Measurements from ENCODE around the gene FAN1. TPM values are rescaled to one million over a fixed set of nuclear protein-coding genes. Genes with fewer than 3 reads are reported as not detected.

Gene FAN1
- total and polyA plus RNA-seq, 7 experiments from 2014 or later = 9.6 to 29.5 (median 25.6) TPM

DNA sequence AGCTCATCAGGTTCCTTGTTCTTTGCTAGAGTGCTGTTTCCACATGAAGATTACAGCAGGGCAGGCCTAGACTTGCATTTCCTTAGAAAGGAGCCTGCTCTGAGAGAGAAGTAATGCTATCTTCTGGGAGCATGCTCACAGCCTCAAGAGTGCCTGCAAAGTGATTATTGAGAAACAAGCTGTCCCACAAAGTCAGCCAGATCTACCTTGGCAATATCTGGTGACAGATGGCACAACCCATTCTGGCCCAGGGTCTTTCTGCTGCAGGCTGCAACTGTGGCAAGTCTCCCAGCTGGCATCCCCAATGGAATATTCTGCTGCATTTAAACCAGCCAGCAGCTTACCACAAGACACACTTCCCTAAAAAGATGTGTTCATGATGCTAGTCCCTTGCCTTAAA, 58.4 kb downstream of the FAN1 start:
- Mint-ChIP-seq H3K36me3 (peaks cover 18 to 56% (median 30%) of the 10 kb centered on the region in 5 donors), H3K27ac (peak overlapping the region in 6 of 9 donors; percentile 43 to 80 (median 72)), H3K4me1 (peaks cover 8 to 44% (median 36%) of the 10 kb centered on the region in 7 donors), H3K27me3 (no peaks in the 10 kb centered on the region), H3K4me3 (peak overlapping the region in 1 of 10 donors; percentile 36), H3K9me3 (no peaks in the 10 kb centered on the region)
- intact Hi-C loops (cut with micrococcal nuclease) = loop anchor here in 1 of 2 donors (5.0 kb wide), 2 partner anchors 50 to 165 kb away; no protein-coding TSS in a partner anchor
- POLR2A ChIA-PET = interaction anchor here (1.2 kb wide), 1 partner anchor 23 kb away, joined by 3 read pairs; no protein-coding TSS in a partner anchor
- Histone ChIP-seq H3K4me3 (ENCODE audit: low read length) (no peak overlapping the region), H3K9me3 (ENCODE audit: control insufficient read depth in 2 of 3, low read length in 3 of 3) (no peaks in the 10 kb centered on the region), H3K27ac (ENCODE audit: low read depth, low read length) (no peak overlapping the region), H3K27me3 (ENCODE audit: control insufficient read depth in 2 of 2, insufficient read depth in 2 of 2, low read length in 2 of 2) (no peaks in the 10 kb centered on the region), H3K36me3 (ENCODE audit: control insufficient read depth in 2 of 3, insufficient read depth in 3 of 3, low read length in 3 of 3) (peaks cover 10 to 42% (median 18%) of the 10 kb centered on the region in 3 experiments), H3K4me1 (ENCODE audit: control insufficient read depth in 2 of 2, insufficient read depth in 2 of 2, low read length in 2 of 2) (peaks cover 0 to 8% of the 10 kb centered on the region in 2 donors)
- DNase-seq = no peak
- ATAC-seq = no peak
- CTCF ChIA-PET = no interaction called here

GRCh38 chr15:30962659-30963058, 58.9 kb downstream of the FAN1 start:
- H3K27ac Mint-ChIP-seq = peak overlapping the region in 8 of 9 donors; percentile 30 to 86 (median 68)
- Histone ChIP-seq H3K9me3 (ENCODE audit: control insufficient read depth in 2 of 3, low read length in 3 of 3) (no peaks in the 10 kb centered on the region), H3K36me3 (ENCODE audit: control insufficient read depth in 2 of 3, insufficient read depth in 3 of 3, low read length in 3 of 3) (peaks cover 13 to 37% (median 14%) of the 10 kb centered on the region in 3 experiments), H3K27me3 (ENCODE audit: control insufficient read depth in 2 of 2, insufficient read depth in 2 of 2, low read length in 2 of 2) (no peaks in the 10 kb centered on the region), H3K4me1 (ENCODE audit: control insufficient read depth in 2 of 2, insufficient read depth in 2 of 2, low read length in 2 of 2) (peaks cover 0 to 8% of the 10 kb centered on the region in 2 donors), H3K27ac (ENCODE audit: low read depth, low read length) (no peak overlapping the region), H3K4me3 (ENCODE audit: low read length) (no peak overlapping the region)
- intact Hi-C loops (cut with micrococcal nuclease) = loop anchor here in 1 of 2 donors (5.0 kb wide), 2 partner anchors 50 to 165 kb away; no protein-coding TSS in a partner anchor
- DNase-seq (peak in 5 of 9 donors; percentile 7 to 28 (median 19)), ATAC-seq (peak; percentile 24)
- H3K4me1 Mint-ChIP-seq = peaks cover 8 to 44% (median 36%) of the 10 kb centered on the region in 7 donors
- POLR2A ChIA-PET = no interaction called here
- H3K4me3 Mint-ChIP-seq = peak overlapping the region in 8 of 10 donors; percentile 27 to 62 (median 42)
- no peaks in the 10 kb centered on the region for H3K27me3 Mint-ChIP-seq
- H3K36me3 Mint-ChIP-seq = peaks cover 15 to 50% (median 27%) of the 10 kb centered on the region in 5 donors
- no peaks in the 10 kb centered on the region for H3K9me3 Mint-ChIP-seq
- CTCF ChIA-PET = interaction anchor here (1.6 kb wide), 1 partner anchor 528 kb away, joined by 5 read pairs; no protein-coding TSS in a partner anchor

DNA sequence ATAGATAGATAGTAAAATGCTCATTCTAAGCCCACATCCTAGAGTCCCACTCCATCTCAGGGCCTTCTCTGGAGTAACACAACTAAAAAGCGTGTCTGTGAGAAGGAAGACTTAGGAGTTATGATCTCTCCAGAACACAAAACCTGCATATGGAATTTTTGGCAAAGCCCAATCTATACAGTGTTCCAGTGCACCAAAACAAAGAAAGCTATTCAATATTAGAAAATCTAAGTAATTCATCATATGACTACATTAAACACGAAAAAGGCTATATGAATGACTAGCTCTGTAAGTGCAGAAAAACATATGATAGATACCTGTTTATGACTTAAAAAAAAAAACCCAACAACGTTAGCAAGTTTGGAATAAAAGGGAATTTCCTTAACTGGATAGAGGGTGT, 60.0 kb downstream of the FAN1 start:
- H3K4me1 Mint-ChIP-seq = peaks cover 10 to 46% (median 40%) of the 10 kb centered on the region in 7 donors
- DNase-seq = no peak
- H3K27ac Mint-ChIP-seq = peak overlapping the region in 5 of 9 donors; percentile 21 to 70 (median 54)
- peaks cover 6 to 27% (median 8%) of the 10 kb centered on the region in 3 experiments for H3K36me3 ChIP-seq (ENCODE audit: control insufficient read depth in 2 of 3, insufficient read depth in 3 of 3, low read length in 3 of 3)
- H3K9me3 Mint-ChIP-seq = no peaks in the 10 kb centered on the region
- ATAC-seq = no peak
- peaks cover 9 to 44% (median 20%) of the 10 kb centered on the region in 5 donors for H3K36me3 Mint-ChIP-seq
- intact Hi-C loops (cut with micrococcal nuclease) = loop anchor here in 1 of 2 donors (2.0 to 5.0 kb wide), 3 partner anchors 15 to 164 kb away; no protein-coding TSS in a partner anchor
- peaks cover 0 to 8% of the 10 kb centered on the region in 2 donors for H3K4me1 ChIP-seq (ENCODE audit: control insufficient read depth in 2 of 2, insufficient read depth in 2 of 2, low read length in 2 of 2)
- ChIA-PET CTCF (interaction anchor here (1.6 kb wide), 1 partner anchor 527 kb away, joined by 5 read pairs; no protein-coding TSS in a partner anchor), POLR2A (interaction anchor here (0.7 kb wide), 1 partner anchor 57 kb away, joined by 3 read pairs; no protein-coding TSS in a partner anchor)
- no peak overlapping the region for H3K4me3 ChIP-seq (ENCODE audit: low read length)
- peak overlapping the region in 2 of 10 donors; percentile 35 to 62 for H3K4me3 Mint-ChIP-seq
- no peak overlapping the region for H3K27ac ChIP-seq (ENCODE audit: low read depth, low read length)
- H3K27me3 Mint-ChIP-seq = no peaks in the 10 kb centered on the region
- no peaks in the 10 kb centered on the region for H3K27me3 ChIP-seq (ENCODE audit: control insufficient read depth in 2 of 2, insufficient read depth in 2 of 2, low read length in 2 of 2)
- no peaks in the 10 kb centered on the region for H3K9me3 ChIP-seq (ENCODE audit: control insufficient read depth in 2 of 3, low read length in 3 of 3)

DNA sequence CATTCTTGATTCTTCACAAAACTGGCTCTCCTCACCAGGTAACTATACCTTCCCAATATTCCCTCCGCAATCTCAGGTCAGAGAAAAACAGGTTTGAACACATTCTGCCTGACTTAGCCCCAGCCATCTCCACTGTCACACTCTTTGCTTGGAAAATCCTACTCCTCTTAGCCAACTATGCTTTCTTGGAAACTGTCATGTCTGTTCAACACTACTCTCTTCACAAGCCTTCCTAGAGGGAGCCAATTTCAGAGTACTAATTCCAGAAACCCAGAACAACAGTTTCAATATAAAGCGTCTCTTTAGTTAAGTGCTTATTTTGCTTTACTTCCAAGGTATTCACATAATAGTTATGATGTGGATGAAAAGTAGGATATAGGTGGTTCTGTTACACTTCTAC, 66.0 kb downstream of the FAN1 start:
- Histone ChIP-seq H3K27ac (ENCODE audit: low read depth, low read length) (no peak overlapping the region), H3K4me1 (ENCODE audit: control insufficient read depth in 2 of 2, insufficient read depth in 2 of 2, low read length in 2 of 2) (no peaks in the 10 kb centered on the region), H3K4me3 (ENCODE audit: low read length) (no peak overlapping the region), H3K36me3 (ENCODE audit: control insufficient read depth in 2 of 3, insufficient read depth in 3 of 3, low read length in 3 of 3) (peaks cover 8 to 26% (median 12%) of the 10 kb centered on the region in 3 experiments), H3K9me3 (ENCODE audit: control insufficient read depth in 2 of 3, low read length in 3 of 3) (no peaks in the 10 kb centered on the region), H3K27me3 (ENCODE audit: control insufficient read depth in 2 of 2, insufficient read depth in 2 of 2, low read length in 2 of 2) (no peaks in the 10 kb centered on the region)
- Mint-ChIP-seq H3K4me1 (peaks cover 23 to 47% (median 28%) of the 10 kb centered on the region in 7 donors), H3K9me3 (no peaks in the 10 kb centered on the region), H3K27ac (peak overlapping the region in 3 of 9 donors; percentile 6 to 60 (median 36)), H3K4me3 (no peak overlapping the region), H3K36me3 (peaks cover 9 to 49% (median 30%) of the 10 kb centered on the region in 5 donors), H3K27me3 (no peaks in the 10 kb centered on the region)
- no peak for DNase-seq
- ATAC-seq = no peak
- intact Hi-C loops (cut with micrococcal nuclease) = no loop called here
- ChIA-PET CTCF (no interaction called here), POLR2A (no interaction called here)

DNA sequence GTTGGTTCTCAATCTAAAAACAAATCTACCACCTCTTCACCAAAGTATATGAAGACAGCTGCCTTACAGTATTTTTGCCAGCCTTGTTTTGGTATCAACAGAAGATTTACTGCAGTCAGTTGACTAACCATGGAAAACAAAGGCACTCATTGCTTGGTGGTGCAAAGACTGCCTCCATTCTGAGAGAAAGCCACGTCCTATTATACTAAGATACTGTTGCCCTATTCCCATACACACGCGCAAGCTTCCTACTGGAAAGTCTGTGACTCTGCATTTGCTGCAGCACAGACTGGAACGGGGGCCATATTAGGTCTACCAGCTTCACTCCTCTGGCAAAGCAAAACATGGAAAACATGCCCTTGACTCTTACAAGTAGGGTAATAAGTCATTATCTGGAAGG, 69.7 kb downstream of the FAN1 start:
- peaks cover 9 to 45% (median 32%) of the 10 kb centered on the region in 5 donors for H3K36me3 Mint-ChIP-seq
- DNase-seq (no peak), ATAC-seq (no peak)
- intact Hi-C loops (cut with micrococcal nuclease) = no loop called here
- POLR2A ChIA-PET = interaction anchor here (0.6 kb wide), 2 partner anchors 127 to 518 kb away, joined by 3 to 4 read pairs; no protein-coding TSS in a partner anchor
- H3K9me3 Mint-ChIP-seq = no peaks in the 10 kb centered on the region
- no peak overlapping the region for H3K27ac Mint-ChIP-seq
- H3K4me1 Mint-ChIP-seq = peaks cover 27 to 59% (median 35%) of the 10 kb centered on the region in 7 donors
- no peaks in the 10 kb centered on the region for H3K4me1 ChIP-seq (ENCODE audit: control insufficient read depth in 2 of 2, insufficient read depth in 2 of 2, low read length in 2 of 2)
- no peak overlapping the region for H3K4me3 Mint-ChIP-seq
- CTCF ChIA-PET = interaction anchor here (1.1 kb wide), 1 partner anchor 233 kb away, joined by 3 read pairs; no protein-coding TSS in a partner anchor
- H3K27me3 ChIP-seq (ENCODE audit: control insufficient read depth in 2 of 2, insufficient read depth in 2 of 2, low read length in 2 of 2) = no peaks in the 10 kb centered on the region
- H3K36me3 ChIP-seq (ENCODE audit: control insufficient read depth in 2 of 3, insufficient read depth in 3 of 3, low read length in 3 of 3) = peaks cover 9 to 22% (median 12%) of the 10 kb centered on the region in 3 experiments
- H3K9me3 ChIP-seq (ENCODE audit: control insufficient read depth in 2 of 3, low read length in 3 of 3) = no peaks in the 10 kb centered on the region
- no peaks in the 10 kb centered on the region for H3K27me3 Mint-ChIP-seq
- H3K27ac ChIP-seq (ENCODE audit: low read depth, low read length) = no peak overlapping the region
- no peak overlapping the region for H3K4me3 ChIP-seq (ENCODE audit: low read length)

- H3K4me3 ChIP-seq (ENCODE audit: low read length) = no peak overlapping the region
- H3K27me3 ChIP-seq (ENCODE audit: control insufficient read depth in 2 of 2, insufficient read depth in 2 of 2, low read length in 2 of 2) = no peaks in the 10 kb centered on the region
- Mint-ChIP-seq H3K4me1 (peaks cover 27 to 62% (median 38%) of the 10 kb centered on the region in 7 donors), H3K9me3 (no peaks in the 10 kb centered on the region), H3K27ac (no peak overlapping the region), H3K4me3 (no peak overlapping the region), H3K36me3 (peaks cover 9 to 45% (median 35%) of the 10 kb centered on the region in 5 donors), H3K27me3 (no peaks in the 10 kb centered on the region)
- H3K36me3 ChIP-seq (ENCODE audit: control insufficient read depth in 2 of 3, insufficient read depth in 3 of 3, low read length in 3 of 3) = peaks cover 9 to 21% (median 12%) of the 10 kb centered on the region in 3 experiments
- POLR2A ChIA-PET = interaction anchor here (0.6 kb wide), 2 partner anchors 19 to 128 kb away, joined by 3 to 5 read pairs; no protein-coding TSS in a partner anchor
- H3K27ac ChIP-seq (ENCODE audit: low read depth, low read length) = no peak overlapping the region
- no peaks in the 10 kb centered on the region for H3K9me3 ChIP-seq (ENCODE audit: control insufficient read depth in 2 of 3, low read length in 3 of 3)
- intact Hi-C loops (cut with micrococcal nuclease) = no loop called here
- ATAC-seq (no peak), DNase-seq (no peak)
- H3K4me1 ChIP-seq (ENCODE audit: control insufficient read depth in 2 of 2, insufficient read depth in 2 of 2, low read length in 2 of 2) = no peaks in the 10 kb centered on the region
- CTCF ChIA-PET = interaction anchor here (1.1 kb wide), 1 partner anchor 233 kb away, joined by 3 read pairs; no protein-coding TSS in a partner anchor
Measured at GRCh38 chr15:30974112-30974511, 70.4 kb downstream of the FAN1 start.

Data from naive thymus-derived CD4-positive, alpha-beta T cell (primary cell).